K562 (cell line): ENCODE data around the gene MYL6B. TPM values are rescaled to one million over a fixed set of nuclear protein-coding genes. Genes with fewer than 3 reads are reported as not detected.

ENCODE experiments used
- ASH1L ChIP-seq: fragments of 450-650 bp; IDR thresholded peaks from 2 replicates; pipeline ENCODE4 v1.6.1; 2018; ENCODE audit warnings: borderline replicate concordance, mild to moderate bottlenecking, low read depth; ENCODE audit not compliant: partially characterized antibody
- CBX5 ChIP-seq: IDR thresholded peaks from 2 replicates; pipeline ENCODE4 v1.6.1; 2014; ENCODE audit warnings: low read depth, borderline replicate concordance
- ETS1 ChIP-seq: conservative IDR thresholded peaks from 2 replicates; pipeline ENCODE4 v1.6.1; 2011; ENCODE audit warnings: low read depth, mild to moderate bottlenecking, low read length; ENCODE audit not compliant: control insufficient read depth
- HES1 ChIP-seq: fragments of 450-650 bp; IDR thresholded peaks from 2 replicates; pipeline ENCODE4 v1.6.1; 2016; ENCODE audit warnings: low read depth, mild to moderate bottlenecking, moderate library complexity
- HNRNPK ChIP-seq: fragments of 200-400 bp; formaldehyde crosslinking; IDR thresholded peaks from one replicate; pipeline ENCODE4 v1.6.1; 2018; ENCODE audit warnings: mild to moderate bottlenecking, low read depth, low read length; ENCODE audit not compliant: poor library complexity, severe bottlenecking
- KAT2B ChIP-seq: IDR thresholded peaks from one replicate; pipeline ENCODE4 v1.6.1; 2012; ENCODE audit warnings: low read depth, mild to moderate bottlenecking, control low read depth, inconsistent platforms, low read length, moderate library complexity
- MEF2D ChIP-seq: conservative IDR thresholded peaks from 2 replicates; pipeline ENCODE4 v1.6.1; 2016; ENCODE audit warnings: low read depth, missing genetic modification characterization, missing compliant biosample characterization
- NBN ChIP-seq: fragments of 450-650 bp; IDR thresholded peaks from 2 replicates; pipeline ENCODE4 v1.6.1; 2016; ENCODE audit warnings: low read depth, mild to moderate bottlenecking
- NCOA1 ChIP-seq: fragments of 450-650 bp; IDR thresholded peaks from 2 replicates; pipeline ENCODE4 v1.6.1; 2016; ENCODE audit warnings: low read depth
- NFYB ChIP-seq: IDR thresholded peaks from 2 replicates; pipeline ENCODE4 v1.6.1; 2011; ENCODE audit warnings: mild to moderate bottlenecking, moderate library complexity; ENCODE audit not compliant: insufficient read length; ENCODE audit errors: extremely low read depth
- PHF8 ChIP-seq: fragments of 200-600 bp; sonication (generic); IDR thresholded peaks from 2 replicates; pipeline ENCODE4 v1.6.1; 2012; ENCODE audit warnings: mixed run types, mild to moderate bottlenecking, inconsistent platforms, low read length, moderate library complexity, borderline replicate concordance
- PURB ChIP-seq: sonication (generic); formaldehyde crosslinking; IDR thresholded peaks from 2 replicates; pipeline ENCODE4 v1.9.0; 2021; ENCODE audit warnings: low read depth, mild to moderate bottlenecking, missing genetic modification reagents
- SOX6 ChIP-seq: fragments of 450-650 bp; IDR thresholded peaks from 2 replicates; pipeline ENCODE4 v1.6.1; 2014; ENCODE audit warnings: mild to moderate bottlenecking
- THRAP3 ChIP-seq: fragments of 450-650 bp; IDR thresholded peaks from 2 replicates; pipeline ENCODE4 v1.6.1; 2016; ENCODE audit warnings: mild to moderate bottlenecking, inconsistent platforms, borderline replicate concordance
- TSC22D4 ChIP-seq: fragments of 450-650 bp; IDR thresholded peaks from 2 replicates; pipeline ENCODE4 v1.6.1; 2016; ENCODE audit warnings: missing genetic modification characterization, missing biosample characterization, control low read depth
- U2AF1 ChIP-seq: fragments of 200-400 bp; formaldehyde crosslinking; optimal IDR thresholded peaks from 2 replicates; pipeline ENCODE3; 2017; ENCODE audit warnings: mild to moderate bottlenecking, low read depth, low read length, moderate library complexity
- XRCC3 ChIP-seq: fragments of 450-650 bp; IDR thresholded peaks from 2 replicates; pipeline ENCODE4 v1.6.1; 2017; ENCODE audit warnings: mild to moderate bottlenecking, moderate library complexity
- YBX1 ChIP-seq: fragments of 450-650 bp; IDR thresholded peaks from 2 replicates; pipeline ENCODE4 v1.7.1; 2016; ENCODE audit warnings: mild to moderate bottlenecking
- ZBTB11 ChIP-seq, 3 experiments: fragments of 200-800 bp in 1 of 3; fragments of 250-450 bp in 1 of 3; fragments of 450-650 bp in 1 of 3; sonication (Bioruptor Pico) in 1 of 3; sonication (Bioruptor generic) in 1 of 3; formaldehyde crosslinking in 1 of 3; IDR thresholded peaks; 2 replicates each; pipeline versions ENCODE4 v1.6.1 to v1.8.0; 2016 to 2022; ENCODE audit warnings: mild to moderate bottlenecking in 2 of 3, missing genetic modification characterization in 2 of 3, missing compliant biosample characterization in 1 of 3, moderate library complexity in 1 of 3
- ZC3H11A ChIP-seq: IDR thresholded peaks from 2 replicates; pipeline ENCODE4 v1.6.1; 2012; ENCODE audit warnings: low read depth, low read length, improper control_type of control experiment
- ZEB2 ChIP-seq: fragments of 450-650 bp; IDR thresholded peaks from 2 replicates; pipeline ENCODE4 v1.6.1; 2016
- ZNF277 ChIP-seq: fragments of 250-450 bp; sonication (Bioruptor Pico); IDR thresholded peaks from 2 replicates; pipeline ENCODE4 v1.8.0; 2022; ENCODE audit warnings: inconsistent platforms, mild to moderate bottlenecking, moderate library complexity, borderline replicate concordance
- polyA plus RNA-seq, 8 experiments: library from polyadenylated mRNA; depleted of rRNA in 4 of 8; stranded (reverse) in 5 of 8; unstranded in 3 of 8; fragments of >200 nt; fragmentation: Nextera tagmentation in 2 of 8; fragmentation: Illumina TruSeq in 1 of 8; extraction: Ambion mirVana in 2 of 8; extraction: Trizol in 1 of 8; gene quantifications; 2 replicates each; pipeline versions ENCODE4 v1.2.1 to v1.2.3, GENCODE V29; 2011 to 2014; ENCODE audit warnings: inconsistent platforms in 1 of 8, missing spikeins in 1 of 8
- total RNA-seq, 7 experiments: library from RNA; depleted of rRNA in 6 of 7; stranded (reverse); fragments of >200 nt in 6 of 7; fragmentation: Illumina TruSeq in 2 of 7; extraction: Trizol in 2 of 7; gene quantifications; 2 replicates each; pipeline versions ENCODE4 v1.2.1 to v1.2.3, GENCODE V29; 2011 to 2021; ENCODE audit warnings: low replicate concordance in 1 of 7

MYL6B gene
- total and polyA plus RNA-seq, 9 of the 15 experiments (the other 6 are each of a cell fraction or from before 2014, with no cell fraction given) = 42.8 to 77.3 (median 68.6) TPM

- peak; percentile 87 for TF ChIP-seq NBN
- no peak for TF ChIP-seq THRAP3
- TF ChIP-seq ZC3H11A = no peak; the same call in 1 of the 2 replicates
- 0 out of 2 replicates have a peak, but pooled peaks have one; percentile 68 for TF ChIP-seq CBX5
- TF ChIP-seq ZNF277 = no peak
- TF ChIP-seq ZBTB11 (CRISPR knock-in tag; IDR thresholded peaks at IDR 0.05) = peak in 2 of 3 experiments; percentile 20 to 89; a peak in 2 of 6 replicates
- TF ChIP-seq YBX1 = no peak
- peak; percentile 45; the same call in 1 of the 2 replicates for TF ChIP-seq SOX6
- TF ChIP-seq HNRNPK = no peak
- no peak for TF ChIP-seq KAT2B
- no peak for TF ChIP-seq MEF2D (tag)
- TF ChIP-seq NCOA1 = no peak; the same call in 1 of the 2 replicates
- TF ChIP-seq PHF8 = peak; percentile 56; the same call in 1 of the 2 replicates
- no peak for TF ChIP-seq TSC22D4
- no peak for TF ChIP-seq PURB (CRISPR knock-in tag)
- no peak for TF ChIP-seq XRCC3
- TF ChIP-seq HES1 = peak; percentile 50; the same call in 1 of the 2 replicates
- peak; percentile 86 for TF ChIP-seq ETS1
- no peak for TF ChIP-seq ASH1L
- TF ChIP-seq ZEB2 = no peak; the same call in none of the 2 replicates
- no peak for TF ChIP-seq NFYB
- TF ChIP-seq U2AF1 = no peak
These were observed 37.7 kb downstream of the MYL6B start (continued) for GRCh38 chr12:56189918-56190694.
